HG02763 (cell line): ENCODE data around the gene PKMYT1.

ENCODE experiments used
- ATAC-seq: cut with Tn5 transposase; IDR thresholded peaks from one replicate; pipeline ENCODE4 v1.9.1; 2021; ENCODE audit warnings: mild to moderate bottlenecking, moderate library complexity; ENCODE audit not compliant: unreplicated experiment

The PKMYT1 gene

DNA sequence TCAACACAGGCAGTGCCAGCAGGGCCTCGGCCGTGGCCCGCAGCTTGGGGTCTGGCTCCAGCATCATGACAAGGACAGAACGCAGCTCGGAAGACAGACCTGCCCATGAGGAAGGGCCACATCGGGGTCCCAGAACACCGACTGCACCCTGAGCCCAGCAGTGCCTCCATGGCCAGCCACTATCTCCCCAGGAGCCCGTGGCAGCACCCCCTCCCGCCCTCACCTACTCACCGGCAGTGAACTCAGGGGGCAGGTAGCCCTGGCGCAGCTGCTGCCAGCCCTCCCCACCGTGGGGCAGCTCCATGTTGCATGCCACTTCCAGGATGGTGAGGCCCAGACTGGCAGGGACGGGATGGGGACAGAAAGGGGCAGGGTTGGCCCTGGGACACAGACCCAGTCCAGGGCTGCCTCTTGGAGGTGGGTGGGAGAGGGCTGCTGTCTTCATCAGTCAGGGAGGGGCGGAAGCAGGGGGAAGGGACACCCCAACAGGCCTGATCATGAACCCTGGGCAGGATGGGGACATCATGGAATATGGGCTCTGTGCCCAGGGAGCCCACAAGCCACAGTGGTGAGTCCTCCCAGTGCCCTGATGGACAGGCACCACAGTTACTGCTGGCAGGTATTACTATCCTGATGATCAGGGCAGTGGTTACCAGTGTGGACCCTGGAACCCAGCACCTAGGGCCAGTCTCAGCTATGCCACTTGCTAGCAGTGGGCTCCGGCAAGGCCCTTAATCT, 5.8 kb downstream of the PKMYT1 start:
- ATAC-seq = no peak

DNA sequence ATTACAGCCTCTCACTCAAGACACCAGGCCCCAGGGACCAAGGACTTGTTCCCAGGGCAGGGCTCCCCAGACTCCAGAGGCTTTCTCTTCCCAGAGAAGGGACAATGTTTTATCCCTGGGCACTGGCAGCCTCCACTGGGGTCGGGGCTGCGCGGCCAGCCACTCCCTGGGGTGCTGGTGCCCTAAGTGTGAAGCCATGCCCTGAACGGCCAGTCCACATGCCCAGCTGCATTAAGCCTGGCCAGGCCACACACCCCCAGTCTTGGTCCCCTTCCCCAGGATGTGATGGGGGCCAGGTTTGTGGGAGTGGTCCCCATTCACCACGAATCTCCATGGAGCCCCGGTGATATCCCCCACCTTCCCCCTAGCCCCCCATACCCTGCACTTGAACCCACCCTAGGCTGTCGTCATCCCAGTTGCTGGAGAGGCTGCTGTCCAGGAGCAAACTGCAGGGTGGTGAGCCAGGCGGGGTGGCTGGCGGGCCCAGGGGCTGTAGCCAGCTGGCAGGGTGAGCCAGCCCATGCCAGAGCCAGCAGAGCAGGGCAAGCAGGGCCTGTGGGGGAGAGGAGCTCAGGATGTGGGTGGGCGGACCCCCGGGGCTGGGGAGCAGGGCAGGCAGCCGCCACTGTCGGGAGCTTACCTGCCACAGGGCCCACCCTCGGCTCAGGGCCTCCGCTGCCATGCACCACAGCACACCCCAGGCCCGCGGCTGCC, 6.5 kb downstream of the PKMYT1 start:
- ATAC-seq = no peak

DNA sequence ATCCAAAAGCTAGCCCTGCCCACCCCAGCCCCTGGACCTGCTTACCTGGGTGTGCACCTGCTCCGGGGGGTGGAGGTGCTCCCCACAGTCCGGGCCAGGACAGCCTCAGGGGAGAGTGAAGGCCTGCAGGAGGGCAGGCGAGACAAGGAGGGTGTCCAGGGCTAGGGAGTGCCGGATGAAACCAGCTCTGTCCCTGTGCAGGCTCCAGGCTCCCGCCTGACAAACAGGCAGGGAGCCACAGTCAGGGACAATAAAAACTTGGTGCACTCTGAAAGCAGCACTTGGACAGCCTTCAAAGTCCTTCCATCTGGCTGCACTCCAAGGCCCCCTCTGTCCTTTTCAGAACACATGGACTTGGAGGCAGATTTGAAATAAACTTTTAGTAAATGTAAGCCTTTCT, 7.2 kb downstream of the PKMYT1 start:
- ATAC-seq = no peak

DNA sequence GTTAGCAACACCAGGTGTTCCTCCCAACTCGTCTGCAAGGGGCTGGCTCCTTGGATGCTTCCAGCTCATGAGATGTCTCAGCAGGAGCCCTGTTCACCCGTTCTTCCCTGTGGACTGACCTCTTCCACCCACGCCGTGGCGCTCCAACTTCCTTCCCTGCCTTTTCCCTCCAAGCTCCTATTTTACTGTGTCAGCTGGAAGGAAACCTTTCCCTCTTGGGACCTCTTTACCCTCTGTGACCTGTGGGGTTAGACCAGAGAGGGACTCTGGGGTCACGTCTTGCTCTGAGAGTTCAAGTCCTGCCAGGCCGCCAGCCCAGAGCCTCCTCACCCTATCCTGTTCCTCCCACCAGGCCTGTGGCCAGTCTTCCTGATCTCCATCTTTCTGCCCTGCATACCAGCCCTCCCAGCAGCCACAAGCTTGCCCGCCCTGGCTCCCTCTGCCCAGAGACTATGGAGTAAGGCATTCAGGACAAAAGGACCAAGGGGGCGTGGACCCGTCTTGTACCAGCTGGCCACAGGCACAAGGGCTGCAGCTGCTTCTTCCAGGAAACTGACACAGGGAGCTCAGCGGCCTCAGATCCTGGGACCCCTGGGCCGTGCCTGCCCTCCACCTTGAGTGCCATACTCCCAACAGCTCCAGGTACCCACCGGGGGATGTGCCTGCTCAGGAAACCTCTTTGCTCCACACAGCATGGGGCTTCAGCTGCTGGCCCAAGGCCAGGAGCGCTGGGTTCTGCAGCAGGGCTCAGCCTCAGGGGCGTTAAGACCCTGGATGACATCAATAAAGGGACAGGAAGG, 8.1 kb downstream of the PKMYT1 start:
- no peak for ATAC-seq

DNA sequence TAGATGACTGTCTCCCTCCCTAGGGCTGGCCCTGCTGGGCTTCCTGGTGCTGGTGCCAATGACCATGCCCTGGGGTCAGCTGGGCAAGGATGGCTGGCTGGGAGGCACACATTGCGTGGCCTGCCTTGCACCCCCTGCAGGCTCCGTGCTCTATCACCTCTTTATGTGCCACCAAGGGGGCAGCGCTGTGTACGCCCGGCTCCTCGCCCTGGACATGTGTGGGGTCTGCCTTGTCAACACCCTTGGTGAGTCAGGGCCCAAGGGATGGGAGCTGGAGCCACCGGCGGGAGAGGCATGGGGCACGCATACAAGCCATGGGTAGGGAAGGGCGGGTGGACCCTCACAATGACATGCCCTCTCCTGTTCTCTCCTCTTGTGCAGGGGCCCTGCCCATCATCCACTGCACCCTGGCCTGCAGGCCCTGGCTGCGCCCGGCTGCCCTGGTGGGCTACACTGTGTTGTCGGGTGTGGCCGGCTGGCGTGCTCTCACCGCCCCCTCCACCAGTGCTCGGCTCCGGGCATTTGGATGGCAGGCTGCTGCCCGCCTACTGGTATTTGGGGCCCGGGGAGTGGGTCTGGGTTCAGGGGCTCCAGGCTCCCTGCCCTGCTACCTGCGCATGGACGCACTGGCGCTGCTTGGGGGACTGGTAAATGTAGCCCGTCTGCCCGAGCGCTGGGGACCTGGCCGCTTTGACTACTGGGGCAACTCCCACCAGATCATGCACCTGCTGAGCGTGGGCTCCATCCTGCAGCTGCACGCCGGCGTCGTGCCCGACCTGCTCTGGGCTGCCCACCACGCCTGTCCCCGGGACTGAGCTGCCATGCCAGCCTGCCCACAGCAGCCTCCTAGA, 8.9 kb downstream of the PKMYT1 start:
- no peak for ATAC-seq

DNA sequence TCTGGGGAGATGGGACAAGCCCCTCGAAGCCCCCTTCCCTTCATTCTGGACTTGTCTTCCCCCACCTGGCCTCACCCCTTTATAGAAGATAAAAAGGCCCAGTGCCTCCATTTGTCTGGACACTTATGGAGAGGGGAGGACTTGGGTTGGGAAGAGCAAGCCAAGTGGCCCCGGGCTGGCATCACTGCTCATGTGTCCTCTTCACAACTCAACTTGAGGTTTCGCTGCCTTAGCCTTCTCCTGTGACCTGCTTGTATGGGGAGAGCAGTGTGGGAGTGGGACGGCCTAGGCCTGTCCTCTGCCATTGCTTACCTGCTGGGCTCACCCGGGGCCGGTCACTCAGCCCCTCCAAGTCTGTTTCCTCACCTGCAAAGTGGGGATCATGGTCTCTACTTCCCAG, 9.7 kb downstream of the PKMYT1 start:
- no peak for ATAC-seq

DNA sequence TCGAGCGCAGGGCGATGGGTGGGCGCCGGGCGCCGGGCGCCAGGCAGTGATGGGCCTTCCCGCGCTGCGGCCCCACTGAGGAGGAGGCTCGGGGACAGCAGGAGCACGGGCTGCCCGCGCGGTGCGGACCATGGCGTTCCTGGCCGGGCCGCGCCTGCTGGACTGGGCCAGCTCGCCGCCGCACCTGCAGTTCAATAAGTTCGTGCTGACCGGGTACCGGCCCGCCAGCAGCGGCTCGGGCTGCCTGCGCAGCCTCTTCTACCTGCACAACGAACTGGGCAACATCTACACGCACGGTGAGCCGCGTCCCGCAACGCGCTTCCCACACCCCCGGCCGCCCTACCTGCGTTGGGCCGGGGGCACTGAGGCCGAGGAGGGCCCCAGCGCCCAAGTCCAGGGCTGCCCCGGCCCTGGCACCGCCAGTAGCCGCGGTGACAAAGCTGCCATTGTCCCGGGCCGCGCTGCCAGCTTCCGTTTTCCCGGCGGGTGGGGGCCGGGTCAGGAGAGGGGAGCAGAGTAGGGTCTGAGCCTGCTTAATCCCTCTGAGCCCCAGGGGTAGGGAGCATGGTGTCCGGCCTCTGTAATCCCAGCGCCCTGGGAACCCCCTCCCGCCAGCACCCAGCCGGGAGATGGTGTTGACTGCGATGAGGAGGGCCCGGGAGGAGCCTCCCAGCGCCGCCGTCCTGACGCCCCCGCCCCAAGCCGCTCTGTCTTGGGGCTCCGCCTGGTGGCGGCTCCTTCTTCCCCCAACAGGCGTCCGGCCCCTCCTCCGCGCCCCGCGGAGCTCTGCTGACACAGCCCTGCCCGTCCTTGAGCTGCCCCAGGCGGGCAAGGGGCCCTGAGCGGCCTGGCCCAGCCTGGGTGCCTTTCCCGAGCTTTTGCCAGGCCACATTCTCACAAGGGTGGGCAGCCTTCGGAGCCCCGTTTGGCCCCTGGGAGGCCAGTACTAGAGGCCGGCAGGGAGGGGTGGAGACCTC, 10.4 kb downstream of the PKMYT1 start:
- no peak for ATAC-seq

DNA sequence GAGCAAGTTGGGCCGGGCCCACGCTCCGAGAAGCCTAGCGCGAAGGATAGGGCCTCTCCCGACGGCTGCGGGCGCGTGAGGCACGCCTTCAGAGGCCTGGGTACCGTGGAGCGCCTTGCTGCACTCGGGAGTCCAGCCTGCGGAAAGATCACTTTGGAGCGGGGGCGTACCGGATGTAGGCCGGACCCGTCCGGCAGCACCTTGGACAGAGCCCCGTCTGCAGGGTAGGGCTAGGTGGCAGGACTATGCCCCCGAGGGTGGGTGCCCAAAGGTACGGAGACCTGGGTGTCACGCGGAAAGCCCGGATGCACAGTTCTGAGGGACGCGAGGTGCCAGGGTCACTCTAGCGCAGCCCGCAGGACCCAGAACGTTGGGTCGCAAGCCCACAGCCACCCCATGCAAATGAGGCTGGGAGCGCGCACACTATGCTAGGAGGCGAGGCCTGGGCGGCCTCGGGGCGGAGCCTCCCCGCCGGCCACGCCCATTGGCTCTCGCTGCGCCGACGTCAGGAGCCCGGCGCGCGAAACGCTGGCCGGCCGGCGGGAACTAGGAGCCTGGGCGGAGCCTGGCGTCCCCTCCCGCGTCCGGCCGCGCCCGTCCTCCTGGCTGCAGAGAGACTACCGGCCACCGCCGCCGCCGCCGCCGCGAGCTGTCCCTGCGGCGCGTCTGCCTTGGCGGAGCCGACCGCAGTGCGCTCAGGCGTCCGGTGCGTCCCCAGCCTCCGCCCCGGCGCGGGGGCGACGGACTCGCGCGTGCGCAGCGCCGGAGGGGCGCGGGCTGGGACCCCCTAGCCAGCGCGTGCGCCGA, 11.3 kb downstream of the PKMYT1 start, which contains the start of gene PAQR4:
Gene PAQR4, plus strand, starts transcription at position 611 of the 807 bp plus-strand sequence. CDS start 327 bp downstream, outside the sequence.
- ATAC-seq = peak; percentile 71

DNA sequence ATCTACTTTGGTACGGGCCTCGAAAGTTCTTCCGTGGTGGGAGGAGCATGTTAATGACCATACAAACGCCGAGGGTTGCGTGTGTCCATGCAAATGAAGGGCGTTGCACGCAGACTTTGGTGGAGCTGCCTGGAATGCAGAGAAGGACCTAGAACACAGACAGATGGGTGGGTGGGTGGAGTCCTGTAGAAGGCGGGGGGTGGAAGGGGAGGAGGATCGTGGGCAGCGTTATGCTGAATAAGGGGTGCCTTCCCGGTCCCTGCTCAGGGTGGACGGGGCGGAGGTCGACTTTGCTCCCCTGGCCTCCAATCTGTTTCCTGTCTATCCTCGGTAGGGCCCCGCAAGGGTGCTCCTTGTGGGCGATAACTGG, 11.9 kb downstream of the PKMYT1 start:
- no peak for ATAC-seq

DNA sequence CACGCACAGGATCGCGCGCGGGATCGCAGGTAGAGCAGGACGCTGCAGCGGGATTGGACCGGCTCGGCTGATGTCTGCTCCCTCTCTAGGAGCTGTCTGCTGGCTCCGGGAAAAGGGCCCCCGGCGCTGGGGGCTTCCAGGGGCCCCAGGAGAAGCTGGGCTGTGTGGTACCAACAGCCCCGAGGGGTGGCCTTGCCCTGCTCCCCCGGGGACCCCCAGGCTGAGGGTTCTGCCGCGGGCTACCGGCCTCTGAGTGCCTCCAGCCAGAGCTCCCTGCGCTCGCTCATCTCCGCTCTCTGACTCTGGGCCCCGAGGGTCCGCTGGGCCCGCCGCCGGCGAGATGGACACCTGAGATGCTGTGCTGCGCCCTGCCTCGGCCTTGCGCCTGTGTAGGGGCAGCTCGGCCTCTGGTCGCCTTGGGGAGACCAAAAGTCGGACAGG, 12.5 kb downstream of the PKMYT1 start:
- no peak for ATAC-seq

DNA sequence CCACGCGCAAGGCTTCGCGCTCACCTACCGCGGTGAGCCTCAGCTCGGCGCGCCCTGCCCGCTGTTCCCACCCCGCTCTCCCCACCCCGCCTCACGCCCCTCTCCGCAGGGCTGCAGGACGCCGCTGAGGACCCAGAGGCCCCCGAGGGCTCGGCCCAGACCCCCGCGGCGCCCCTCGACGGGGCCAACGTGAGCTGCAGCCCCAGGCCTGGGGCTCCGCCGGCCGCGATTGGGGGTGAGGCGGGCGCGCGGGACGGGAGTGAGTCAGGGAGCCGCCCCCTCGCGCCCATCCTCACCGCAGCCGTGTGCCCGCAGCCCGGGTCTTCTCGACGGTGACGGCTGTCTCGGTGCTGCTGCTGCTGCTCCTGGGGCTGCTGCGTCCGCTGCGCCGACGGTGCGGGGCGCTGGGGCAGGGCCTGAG, 13.0 kb downstream of the PKMYT1 start:
- ATAC-seq = no peak

DNA sequence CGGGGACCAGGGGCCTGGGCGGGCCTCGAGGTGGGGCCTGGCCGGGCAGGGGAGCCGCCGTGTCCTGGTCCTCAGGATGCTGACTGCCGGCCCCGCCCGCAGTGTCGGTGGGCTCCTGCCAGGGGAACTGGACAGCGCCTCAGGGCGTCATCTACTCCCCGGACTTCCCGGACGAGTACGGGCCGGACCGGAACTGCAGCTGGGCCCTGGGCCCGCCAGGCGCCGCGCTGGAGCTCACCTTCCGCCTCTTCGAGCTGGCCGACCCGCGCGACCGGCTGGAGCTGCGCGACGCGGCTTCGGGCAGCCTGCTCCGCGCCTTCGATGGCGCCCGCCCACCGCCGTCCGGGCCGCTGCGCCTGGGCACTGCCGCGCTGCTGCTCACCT, 13.4 kb downstream of the PKMYT1 start:
- no peak for ATAC-seq

DNA sequence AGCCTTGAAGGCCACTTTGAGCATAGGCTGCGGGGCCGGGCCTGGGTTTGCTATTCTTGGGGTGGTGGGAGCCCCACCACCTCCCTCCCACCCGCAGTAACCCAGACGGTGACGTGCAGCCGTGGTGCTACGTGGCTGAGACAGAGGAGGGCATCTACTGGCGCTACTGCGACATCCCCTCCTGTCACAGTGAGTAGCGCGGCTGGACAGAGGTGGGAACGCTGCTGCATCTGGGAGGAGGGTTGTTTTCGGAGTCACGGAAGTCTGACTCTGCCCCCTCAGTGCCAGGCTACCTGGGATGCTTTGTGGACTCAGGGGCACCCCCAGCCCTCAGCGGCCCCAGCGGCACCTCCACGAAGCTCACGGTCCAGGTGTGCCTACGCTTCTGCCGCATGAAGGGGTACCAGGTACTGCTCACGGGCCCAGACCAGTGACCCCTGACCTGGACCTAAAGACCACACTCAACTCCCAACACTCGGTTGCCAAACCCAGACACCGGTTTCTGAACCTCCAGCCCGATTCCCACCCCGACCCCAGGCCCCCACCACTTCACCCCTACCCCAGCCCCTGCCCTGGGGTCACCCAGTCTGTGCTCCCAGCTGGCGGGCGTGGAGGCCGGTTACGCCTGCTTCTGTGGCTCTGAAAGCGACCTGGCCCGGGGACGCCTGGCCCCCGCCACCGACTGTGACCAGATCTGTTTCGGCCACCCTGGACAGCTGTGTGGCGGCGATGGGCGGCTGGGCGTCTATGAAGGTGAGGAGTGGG, 14.0 kb downstream of the PKMYT1 start:
- ATAC-seq = no peak

DNA sequence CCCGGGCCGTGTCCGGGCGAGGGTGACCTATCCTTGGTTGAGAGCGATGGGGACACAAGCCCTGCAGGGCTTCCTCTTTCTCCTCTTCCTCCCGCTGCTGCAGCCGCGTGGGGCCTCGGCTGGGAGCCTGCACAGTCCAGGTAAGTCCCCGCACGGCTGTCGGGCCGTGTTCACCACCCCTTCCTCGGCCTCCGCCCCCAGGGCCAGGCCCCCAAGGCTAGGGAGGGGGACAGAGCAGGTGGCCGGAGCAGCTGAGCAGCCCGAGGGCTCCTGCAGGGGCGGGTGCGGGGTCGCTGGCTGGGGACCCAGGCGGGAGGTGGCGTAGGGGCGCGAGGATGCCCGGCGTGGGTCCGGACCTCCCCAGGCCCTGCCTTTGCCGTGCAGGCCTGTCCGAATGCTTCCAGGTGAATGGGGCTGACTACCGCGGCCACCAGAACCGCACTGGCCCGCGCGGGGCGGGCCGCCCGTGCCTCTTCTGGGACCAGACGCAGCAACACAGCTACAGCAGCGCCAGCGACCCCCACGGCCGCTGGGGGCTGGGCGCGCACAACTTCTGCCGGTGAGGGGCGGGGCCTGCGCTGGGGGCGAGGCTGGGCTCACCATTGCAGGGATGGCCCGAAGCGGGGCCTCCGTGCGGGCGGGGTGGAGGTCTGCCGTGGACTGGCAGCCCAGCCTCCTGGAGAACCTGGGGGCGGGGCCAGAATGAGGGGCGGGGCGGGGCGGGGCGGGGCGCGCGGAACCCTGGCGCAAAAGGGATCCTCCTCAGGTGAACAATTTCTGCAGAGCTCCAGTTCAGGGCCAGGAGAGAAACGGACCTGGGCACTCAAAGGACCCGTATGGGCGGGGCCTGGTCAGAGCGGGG, 15.5 kb downstream of the PKMYT1 start:
- ATAC-seq = no peak

DNA sequence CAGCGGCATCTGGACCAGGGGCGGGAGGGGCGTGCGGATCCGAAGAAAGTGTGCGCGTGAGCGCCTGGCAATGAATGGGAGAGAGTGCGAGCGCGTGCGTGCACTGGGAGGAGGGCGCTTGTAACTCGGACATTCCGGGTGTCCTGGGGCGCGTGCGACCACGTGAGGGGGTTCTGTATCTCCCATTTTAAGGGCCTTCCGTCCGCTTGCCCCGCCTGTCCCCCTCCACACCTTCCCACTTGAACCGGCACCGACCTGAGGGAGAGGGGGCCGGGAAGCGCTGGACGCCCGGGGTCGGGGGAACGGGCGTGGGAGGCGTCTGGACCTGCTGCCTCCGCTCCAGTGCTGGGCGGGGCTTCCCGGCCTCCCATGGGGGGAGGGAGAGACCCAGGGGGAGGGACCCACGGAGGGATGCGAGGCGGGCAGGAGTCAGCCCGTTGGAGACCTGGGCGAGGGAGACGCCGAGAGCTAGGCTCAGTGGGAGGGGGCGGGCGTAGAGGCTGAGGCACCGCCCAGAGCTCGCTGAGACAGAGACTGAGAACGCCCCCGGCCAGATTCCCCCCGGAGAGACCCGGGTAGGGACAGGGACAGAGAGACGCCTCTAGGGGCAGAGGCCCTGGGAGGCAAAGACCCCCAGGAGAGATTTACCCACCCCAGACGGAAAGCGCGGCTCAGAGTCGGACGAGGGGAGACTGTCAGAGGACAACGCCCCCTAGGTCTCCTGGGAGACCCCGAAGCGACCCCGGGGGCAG, 16.3 kb downstream of the PKMYT1 start, which contains the start of gene KREMEN2:
Gene KREMEN2, plus strand, starts transcription at position 553 of the 752 bp plus-strand sequence. CDS start 246 bp downstream, outside the sequence.
- ATAC-seq = no peak

DNA sequence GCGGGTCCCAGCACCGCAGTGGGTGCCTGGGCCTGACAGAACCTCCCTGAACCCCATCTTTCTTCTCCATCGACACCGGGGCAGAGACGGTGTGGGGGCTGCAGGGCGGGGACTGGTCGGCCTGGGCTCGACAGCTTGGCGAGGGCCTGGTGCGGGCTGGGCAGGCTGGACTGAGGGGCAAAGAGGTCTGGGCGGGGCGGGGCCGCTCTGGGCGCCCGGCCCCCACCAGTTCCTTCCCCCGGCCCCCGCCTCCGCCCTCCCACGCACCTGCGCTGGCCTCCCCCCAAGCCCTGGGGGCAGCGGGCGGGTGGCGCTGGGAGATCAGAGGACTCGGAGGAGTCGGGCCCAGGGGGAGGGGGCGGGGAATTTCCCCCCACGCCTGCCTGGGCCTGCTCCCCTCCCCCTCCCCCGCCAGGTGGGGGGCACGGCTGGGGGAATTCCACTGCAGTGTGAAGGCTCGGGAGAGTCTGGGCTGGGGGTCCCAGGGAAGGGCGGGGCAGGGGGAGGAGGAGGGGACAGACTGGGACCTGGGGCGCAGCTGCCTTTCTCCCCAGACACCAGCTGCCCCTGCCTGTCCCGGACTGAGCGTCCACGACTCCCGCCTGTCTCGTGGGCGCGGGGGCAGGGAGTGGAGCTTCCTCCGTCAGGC, 17.0 kb downstream of the PKMYT1 start:
- no peak for ATAC-seq
